HG03457 (cell line): ENCODE data around the gene SRCAP.
"Not testable (repeated sequence)": the region's sequence is repeated elsewhere in the genome, so short reads cannot be mapped to it uniquely, and the experiment has no call there.

ENCODE experiments used
- ATAC-seq: cut with Tn5 transposase; IDR thresholded peaks from one replicate; pipeline ENCODE4 v1.9.1; 2021; ENCODE audit warnings: moderate number of reproducible peaks; ENCODE audit not compliant: unreplicated experiment

The SRCAP gene

GRCh38 chr16:30663820-30664219 lies 35.2 kb upstream of the SRCAP start:
- ATAC-seq: no peak

- no peak for ATAC-seq
These were observed 34.3 kb upstream of the SRCAP start for GRCh38 chr16:30664616-30665109.

- ATAC-seq: no peak
These were observed 33.7 kb upstream of the SRCAP start for GRCh38 chr16:30665155-30665829.

- ATAC-seq: no peak
These were observed 33.2 kb upstream of the SRCAP start for GRCh38 chr16:30665830-30666190.

- no peak for ATAC-seq
These were observed 32.3 kb upstream of the SRCAP start for GRCh38 chr16:30666681-30667080.

- no peak for ATAC-seq
These were observed 31.5 kb upstream of the SRCAP start for GRCh38 chr16:30667361-30667905.

- ATAC-seq: no peak
These were observed 30.6 kb upstream of the SRCAP start for GRCh38 chr16:30668393-30668792.

GRCh38 chr16:30669026-30669902 lies 29.7 kb upstream of the SRCAP start:
- no peak for ATAC-seq

GRCh38 chr16:30669903-30670824 lies 28.8 kb upstream of the SRCAP start:
- no peak for ATAC-seq

GRCh38 chr16:30675143-30675542 lies 23.8 kb upstream of the SRCAP start:
- ATAC-seq: no peak

- ATAC-seq: no peak
These were observed 20.9 kb upstream of the SRCAP start for GRCh38 chr16:30677931-30678585.

- no peak for ATAC-seq
These were observed 20.4 kb upstream of the SRCAP start for GRCh38 chr16:30678586-30678970.

GRCh38 chr16:30680326-30680725 lies 18.6 kb upstream of the SRCAP start:
- no peak for ATAC-seq

- ATAC-seq: no peak
These were observed 10.3 kb upstream of the SRCAP start for GRCh38 chr16:30688701-30689100.

- no peak for ATAC-seq
These were observed 7.1 kb upstream of the SRCAP start for GRCh38 chr16:30691907-30692306.

GRCh38 chr16:30692396-30693064 lies 6.4 kb upstream of the SRCAP start:
- no peak for ATAC-seq

- no peak for ATAC-seq
These were observed 3.9 kb upstream of the SRCAP start for GRCh38 chr16:30694926-30695693.

- not testable (repeated sequence) for ATAC-seq
These were observed 2.3 kb upstream of the SRCAP start for GRCh38 chr16:30696646-30697045.
